ENCODE results near the gene KIF18B.

- TF ChIP-seq EP300 (IDR thresholded peaks at IDR 0.05; ENCODE audit: borderline replicate concordance), result no peak
- TF ChIP-seq ZBTB7A (IDR thresholded peaks at IDR 0.05; ENCODE audit: low read depth), result no peak
- TF ChIP-seq TAF1 (IDR thresholded peaks at IDR 0.05; ENCODE audit: low read depth), result no peak
- TF ChIP-seq RAD21 (IDR thresholded peaks at IDR 0.05; ENCODE audit: low read depth), result no peak
- no peak for TF ChIP-seq CREB1 (IDR thresholded peaks at IDR 0.05; ENCODE audit: low read depth)
These were observed 40.7 kb upstream of the KIF18B start for GRCh38 chr17:44988044-44988942.

Data from Ishikawa (cell line).